Kidney (tissue), 14 donors: Measurements from ENCODE around the gene TIMM21. TPM values are rescaled to one million over a fixed set of nuclear protein-coding genes. Genes with fewer than 3 reads are reported as not detected.
A peak's percentile ranks its signal among the peaks of the same experiment; 100 is the strongest.

ENCODE experiments used
- DNase-seq, 5 donors: peaks; one replicate each; pipeline ENCODE4 v3.0.0-alpha.2; 2013 to 2020
- FAIRE-seq: peaks from 2 replicates; lab custom pipeline; 2012; peaks lifted over from hg19 to GRCh38; lab: Jason Lieb, UNC
- H3K27ac ChIP-seq, 2 donors: one replicate each; pipeline ENCODE4 v1.7.0; 2013; ENCODE audit warnings: low read depth in 2 of 2, low read length in 2 of 2, inconsistent platforms in 1 of 2
- H3K27me3 ChIP-seq: one replicate; pipeline ENCODE4 v1.7.1; 2013; ENCODE audit warnings: low read length, inconsistent platforms; ENCODE audit not compliant: control insufficient read depth, insufficient read depth
- H3K36me3 ChIP-seq, 3 donors: one replicate each; pipeline versions ENCODE4 v1.7.0 to v1.7.1; 2013; ENCODE audit warnings: low read length in 3 of 3, control low read depth in 1 of 3, inconsistent platforms in 1 of 3; ENCODE audit not compliant: insufficient read depth in 3 of 3, control insufficient read depth in 2 of 3
- H3K4me1 ChIP-seq, 3 donors: one replicate each; pipeline versions ENCODE4 v1.7.0 to v1.7.1; 2013; ENCODE audit warnings: low read length in 3 of 3, inconsistent platforms in 1 of 3, low read depth in 1 of 3; ENCODE audit not compliant: control insufficient read depth in 2 of 3, insufficient read depth in 2 of 3
- H3K4me3 ChIP-seq, 3 donors: one replicate each; pipeline versions ENCODE4 v1.7.0 to v1.8.1; 2013; ENCODE audit warnings: low read length in 3 of 3, control low read depth in 1 of 3, inconsistent platforms in 1 of 3
- H3K9ac ChIP-seq, 3 donors: one replicate each; pipeline versions ENCODE4 v1.7.0 to v1.7.1; 2013; ENCODE audit warnings: low read length in 3 of 3, control low read depth in 1 of 3, inconsistent platforms in 1 of 3
- H3K9me3 ChIP-seq, 3 donors: one replicate each; pipeline versions ENCODE4 v1.7.0 to v1.7.1; 2013; ENCODE audit warnings: low read length in 3 of 3, control low read depth in 1 of 3, inconsistent platforms in 1 of 3; ENCODE audit not compliant: control insufficient read depth in 2 of 3, insufficient read depth in 1 of 3
- intact Hi-C: fragments of 100-400 bp; cut with DNase I; formaldehyde crosslinking; loops from one replicate; pipeline ENCODE4 v1.11.1; 2022
- polyA plus RNA-seq: library from polyadenylated mRNA; stranded (reverse); fragments of 350-450 nt; fragmentation: Illumina TruSeq; extraction: RNeasy Lipid Tissue Mini Kit (QIAGEN cat#74804); gene quantifications from one replicate; pipeline ENCODE4 v1.2.3, GENCODE V29; 2014; ENCODE audit warnings: low read depth, low replicate concordance; ENCODE audit not compliant: insufficient read depth
- total RNA-seq: library from RNA; stranded (reverse); fragmentation: NEBNext Ultra II Directional; extraction: Animal tissue kit (Norgen Biotek cat#: 25700); gene quantifications from one replicate; pipeline ENCODE4 v1.2.1, GENCODE V29; 2021
- TF ChIP-seq, protein P1 (sequence below): IDR thresholded peaks from 3 replicates; pipeline ENCODE4 v1.5.1; 2012; ENCODE audit warnings: mild to moderate bottlenecking, moderate library complexity, borderline replicate concordance; ENCODE audit not compliant: insufficient read depth; ENCODE audit errors: extremely low read depth
- donor health status: control.
- donor health status: control.
- donor health status: control.
- donor health status: control.
- donor health status: control.
- donor health status: DM: yes; HTN: yes; CAD: no.
- donor health status: Normal renal cell carcinoma (clear cell type).

TIMM21 gene
- total and polyA plus RNA-seq, 2 donors from 2014 or later: 28.5 to 77.4 TPM

GRCh38 chr18:74123200-74123599 is 25.1 kb upstream of the TIMM21 start:
- no peak for FAIRE-seq
- intact Hi-C loops: no loop called here

DNA sequence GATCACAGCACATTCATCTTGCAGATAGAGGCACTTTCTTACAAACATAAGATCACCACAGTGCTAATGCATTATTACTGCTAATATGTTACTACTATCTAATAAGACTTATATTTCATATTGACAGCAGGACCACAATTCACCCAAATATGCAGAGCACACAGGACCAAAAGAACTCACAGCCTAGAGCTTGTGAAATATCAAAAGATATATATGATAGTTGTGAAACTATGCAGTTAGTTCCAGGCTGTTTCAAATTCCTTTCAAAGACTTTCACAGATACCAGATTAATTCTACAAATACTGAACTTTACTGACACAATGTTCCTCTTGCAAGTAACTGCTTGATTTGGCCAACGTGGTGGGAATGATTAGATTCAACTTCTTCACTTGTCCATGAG is 23.7 kb upstream of the TIMM21 start:
- H3K27ac ChIP-seq: no peak overlapping the region
- no peaks in the 10 kb centered on the region for H3K36me3 ChIP-seq
- intact Hi-C loops: no loop called here
- DNase-seq: no peak
- H3K4me3 ChIP-seq: no peak overlapping the region
- H3K9me3 ChIP-seq: no peaks in the 10 kb centered on the region
- TF ChIP-seq, protein P1, sequence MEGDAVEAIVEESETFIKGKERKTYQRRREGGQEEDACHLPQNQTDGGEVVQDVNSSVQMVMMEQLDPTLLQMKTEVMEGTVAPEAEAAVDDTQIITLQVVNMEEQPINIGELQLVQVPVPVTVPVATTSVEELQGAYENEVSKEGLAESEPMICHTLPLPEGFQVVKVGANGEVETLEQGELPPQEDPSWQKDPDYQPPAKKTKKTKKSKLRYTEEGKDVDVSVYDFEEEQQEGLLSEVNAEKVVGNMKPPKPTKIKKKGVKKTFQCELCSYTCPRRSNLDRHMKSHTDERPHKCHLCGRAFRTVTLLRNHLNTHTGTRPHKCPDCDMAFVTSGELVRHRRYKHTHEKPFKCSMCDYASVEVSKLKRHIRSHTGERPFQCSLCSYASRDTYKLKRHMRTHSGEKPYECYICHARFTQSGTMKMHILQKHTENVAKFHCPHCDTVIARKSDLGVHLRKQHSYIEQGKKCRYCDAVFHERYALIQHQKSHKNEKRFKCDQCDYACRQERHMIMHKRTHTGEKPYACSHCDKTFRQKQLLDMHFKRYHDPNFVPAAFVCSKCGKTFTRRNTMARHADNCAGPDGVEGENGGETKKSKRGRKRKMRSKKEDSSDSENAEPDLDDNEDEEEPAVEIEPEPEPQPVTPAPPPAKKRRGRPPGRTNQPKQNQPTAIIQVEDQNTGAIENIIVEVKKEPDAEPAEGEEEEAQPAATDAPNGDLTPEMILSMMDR: no peak
- H3K9ac ChIP-seq: no peak overlapping the region
- FAIRE-seq: no peak
- H3K4me1 ChIP-seq: no peaks in the 10 kb centered on the region
- H3K27me3 ChIP-seq: no peaks in the 10 kb centered on the region

More at GRCh38 chr18:74123200-74123599, 25.1 kb upstream of the TIMM21 start:
- no peak overlapping the region for H3K4me3 ChIP-seq
- DNase-seq: no peak
- no peaks in the 10 kb centered on the region for H3K9me3 ChIP-seq
- no peaks in the 10 kb centered on the region for H3K36me3 ChIP-seq
- TF ChIP-seq, protein P1: no peak
- no peak overlapping the region for H3K27ac ChIP-seq
- H3K27me3 ChIP-seq: no peaks in the 10 kb centered on the region
- no peak overlapping the region for H3K9ac ChIP-seq
- H3K4me1 ChIP-seq: no peaks in the 10 kb centered on the region

GRCh38 chr18:74126684-74127655 is 21.4 kb upstream of the TIMM21 start:
- Histone ChIP-seq H3K27me3 (no peaks in the 10 kb centered on the region), H3K36me3 (no peaks in the 10 kb centered on the region), H3K9me3 (no peaks in the 10 kb centered on the region), H3K4me3 (no peak overlapping the region), H3K4me1 (no peaks in the 10 kb centered on the region), H3K9ac (no peak overlapping the region), H3K27ac (no peak overlapping the region)
- TF ChIP-seq, protein P1: no peak
- FAIRE-seq (no peak), DNase-seq (peak in 1 of 5 donors; percentile 16)
- intact Hi-C loops: no loop called here
